ENCODE results near the gene ING2. TPM values are rescaled to one million over a fixed set of nuclear protein-coding genes. Genes with fewer than 3 reads are reported as not detected.

The ING2 gene
- total RNA-seq, 4 donors from 2014 or later, result 23.0 to 30.8 (median 25.0) TPM

- H3K4me1 ChIP-seq, result no peaks in the 10 kb centered on the region
- no peaks in the 10 kb centered on the region for H3K36me3 ChIP-seq
- TF ChIP-seq POLR2A (IDR thresholded peaks at IDR 0.05), result no peak
- no peak for TF ChIP-seq CTCF (IDR thresholded peaks at IDR 0.05)
- H3K9me3 ChIP-seq, result no peaks in the 10 kb centered on the region
- H3K27me3 ChIP-seq, result no peaks in the 10 kb centered on the region
- DNase-seq, result no peak
- no peak overlapping the region for H3K27ac ChIP-seq
- H3K4me3 ChIP-seq, result no peak overlapping the region
These were observed 52.8 kb downstream of the ING2 start for GRCh38 chr4:183557611-183558010.

DNA sequence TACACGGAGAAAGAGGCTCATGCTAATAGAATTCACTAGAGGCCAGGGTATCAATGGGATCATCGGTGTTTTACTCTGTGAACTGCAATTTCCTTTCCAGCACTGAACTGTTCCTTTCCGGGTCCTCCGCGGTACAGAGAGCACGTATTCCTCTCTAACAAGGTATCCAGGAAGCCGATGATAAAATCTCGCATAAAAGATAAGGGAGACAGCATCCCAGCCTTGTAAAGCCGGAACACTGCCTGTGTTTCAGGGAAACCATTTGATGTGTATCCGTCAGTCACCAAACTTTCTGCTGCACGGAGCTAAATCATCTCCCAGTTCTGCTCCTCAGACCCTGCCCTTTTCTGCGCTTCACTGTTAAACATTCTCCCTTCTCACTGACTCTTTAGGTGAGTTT is 54.0 kb downstream of the ING2 start:
- Histone ChIP-seq H3K4me1 (no peaks in the 10 kb centered on the region), H3K27ac (no peak overlapping the region), H3K27me3 (no peaks in the 10 kb centered on the region), H3K4me3 (no peak overlapping the region), H3K9me3 (no peaks in the 10 kb centered on the region), H3K36me3 (no peaks in the 10 kb centered on the region)
- TF ChIP-seq CTCF (IDR thresholded peaks at IDR 0.05), result no peak
- no peak for TF ChIP-seq POLR2A (IDR thresholded peaks at IDR 0.05)
- DNase-seq, result no peak

DNA sequence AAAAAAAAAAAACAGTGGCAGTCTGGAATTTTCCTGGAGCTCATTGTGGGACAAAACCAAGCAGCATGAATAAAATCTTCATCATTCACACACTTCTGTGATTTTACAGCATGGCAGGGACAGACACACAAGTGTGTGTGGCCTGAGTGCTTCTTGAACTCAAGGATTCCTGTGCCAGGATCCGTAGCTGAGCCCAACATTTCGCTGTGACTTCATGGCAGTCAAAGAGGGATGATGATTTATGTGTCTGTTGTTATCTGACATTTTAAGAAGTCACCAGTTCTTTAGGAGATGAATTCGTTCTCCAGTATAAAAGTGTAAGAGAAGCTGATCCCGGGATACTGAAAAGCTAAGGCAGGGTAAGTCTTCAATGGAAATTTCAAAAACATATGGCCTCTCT is 57.0 kb downstream of the ING2 start:
- H3K4me3 ChIP-seq, result no peak overlapping the region
- no peak for TF ChIP-seq CTCF (IDR thresholded peaks at IDR 0.05)
- TF ChIP-seq POLR2A (IDR thresholded peaks at IDR 0.05), result no peak

More for the DNA sequence above, 57.0 kb downstream of the ING2 start:
- no peak for DNase-seq
- Histone ChIP-seq H3K4me1 (no peaks in the 10 kb centered on the region), H3K36me3 (no peaks in the 10 kb centered on the region), H3K27ac (no peak overlapping the region), H3K9me3 (no peaks in the 10 kb centered on the region), H3K27me3 (no peaks in the 10 kb centered on the region)

Other genes with a start within 250 kb of the ING2 start
- gene CLDN22, start 184.8 kb upstream of the ING2 start, total RNA-seq, result not detected
- gene CLDN24, start 182.6 kb upstream of the ING2 start, total RNA-seq, result not detected
- gene CDKN2AIP, start 60.4 kb upstream of the ING2 start, total RNA-seq, result 10 to 100 TPM; 17.9 to 25.2 (median 19.9) TPM
- gene RWDD4, start 154.1 kb downstream of the ING2 start, total RNA-seq, result 10 to 100 TPM; 11.3 to 33.8 (median 13.2) TPM
- gene TRAPPC11, start 154.2 kb downstream of the ING2 start, total RNA-seq, result 10 to 100 TPM; 38.0 to 60.1 (median 52.8) TPM